Measurements from ENCODE around the gene SDSL.

SDSL gene

GRCh38 chr12:113469949-113470743 is 48.0 kb downstream of the SDSL start:
- no peak for DNase-seq

GRCh38 chr12:113470871-113471618 is 48.9 kb downstream of the SDSL start:
- no peak for DNase-seq

GRCh38 chr12:113471619-113472171 is 49.5 kb downstream of the SDSL start, which contains the start of gene LHX5:
Gene LHX5 (minus strand): TSS chr12:113471871. CDS start chr12:113471498, 373 bp downstream.
- no peak for DNase-seq

GRCh38 chr12:113472191-113473121 is 50.3 kb downstream of the SDSL start:
- DNase-seq, result no peak

- DNase-seq, result no peak
These were observed 51.2 kb downstream of the SDSL start for GRCh38 chr12:113473400-113473799.

GRCh38 chr12:113473942-113474341 is 51.8 kb downstream of the SDSL start:
- DNase-seq, result no peak

GRCh38 chr12:113474635-113475436 is 52.7 kb downstream of the SDSL start:
- DNase-seq, result no peak

- DNase-seq, result no peak
These were observed 53.4 kb downstream of the SDSL start for GRCh38 chr12:113475451-113476175.

- DNase-seq, result no peak
These were observed 54.2 kb downstream of the SDSL start for GRCh38 chr12:113476176-113476986.

- DNase-seq, result no peak
These were observed 55.1 kb downstream of the SDSL start for GRCh38 chr12:113477171-113477841.

- no peak for DNase-seq
These were observed 55.6 kb downstream of the SDSL start for GRCh38 chr12:113477842-113478215.

- no peak for DNase-seq
These were observed 56.3 kb downstream of the SDSL start for GRCh38 chr12:113478351-113479011.

- no peak for DNase-seq
These were observed 57.0 kb downstream of the SDSL start for GRCh38 chr12:113479216-113479589.

GRCh38 chr12:113479590-113480335 is 57.6 kb downstream of the SDSL start:
- DNase-seq, result no peak

GRCh38 chr12:113480336-113480971 is 58.3 kb downstream of the SDSL start:
- DNase-seq, result no peak

GRCh38 chr12:113482334-113482733 is 60.2 kb downstream of the SDSL start:
- no peak for DNase-seq

- DNase-seq, result no peak
These were observed 63.1 kb downstream of the SDSL start for GRCh38 chr12:113485330-113485729.

GRCh38 chr12:113486722-113487121 is 64.5 kb downstream of the SDSL start:
- DNase-seq, result no peak

All from SHP77 (cell line).